T1000 (cell line): ENCODE measurements around the gene TRIM59.

Experiments
- DNase-seq: peaks from one replicate; lab custom pipeline; 2025; ENCODE audit warnings: mixed read lengths; lab: John Stamatoyannopoulos, UW

The TRIM59 gene

GRCh38 chr3:160403028-160403545 lies 46.5 kb downstream of the TRIM59 start:
- DNase-seq = no peak

GRCh38 chr3:160402221-160403027 lies 47.2 kb downstream of the TRIM59 start:
- DNase-seq = no peak

GRCh38 chr3:160401291-160402095 lies 48.1 kb downstream of the TRIM59 start:
- no peak for DNase-seq

GRCh38 chr3:160400702-160401150 lies 48.9 kb downstream of the TRIM59 start:
- DNase-seq = no peak

- DNase-seq = peak; percentile 37
Measured at GRCh38 chr3:160400030-160400701, 49.4 kb downstream of the TRIM59 start.

- DNase-seq = peak; percentile 90
Measured at GRCh38 chr3:160399125-160400029, 50.2 kb downstream of the TRIM59 start, which contains the start of the genes IFT80 and SMC4. IFT80 (minus strand) TSS chr3:160399225; CDS start chr3:160384600, 14,625 bp downstream. SMC4 (plus strand) TSS chr3:160399650; CDS start chr3:160400827, 1,177 bp downstream.

- no peak for DNase-seq
Measured at GRCh38 chr3:160398820-160399124, 50.8 kb downstream of the TRIM59 start.

GRCh38 chr3:160395297-160395696 lies 54.3 kb downstream of the TRIM59 start:
- DNase-seq = no peak

GRCh38 chr3:160394009-160394392 lies 55.6 kb downstream of the TRIM59 start:
- no peak for DNase-seq

- DNase-seq = no peak
Measured at GRCh38 chr3:160393346-160394008, 56.1 kb downstream of the TRIM59 start.

- no peak for DNase-seq
Measured at GRCh38 chr3:160392798-160393197, 56.8 kb downstream of the TRIM59 start.

- no peak for DNase-seq
Measured at GRCh38 chr3:160390565-160391138, 58.9 kb downstream of the TRIM59 start.
